Tibial nerve (tissue), 4 donors: ENCODE results near the gene BCAS3. TPM values are rescaled to one million over a fixed set of nuclear protein-coding genes. Genes with fewer than 3 reads are reported as not detected.

Experiments
- DNase-seq, 2 donors: peaks; one replicate each; pipeline ENCODE4 v3.0.0-alpha.2; 2019; ENCODE audit warnings: low spot score in 2 of 2
- H3K27ac ChIP-seq, 4 donors: fragments of 200-600 bp; sonication (generic) in 3 of 4; one replicate each; pipeline ENCODE4 v1.5.1; 2017 to 2019; ENCODE audit warnings: mild to moderate bottlenecking in 1 of 4
- H3K27me3 ChIP-seq, 2 donors: fragments of 200-600 bp; sonication (generic) in 1 of 2; one replicate each; pipeline versions ENCODE4 v1.5.1 to v1.6.0; 2017 to 2019
- H3K36me3 ChIP-seq, 3 donors: fragments of 200-600 bp; sonication (generic); one replicate each; pipeline ENCODE4 v1.5.1; 2018 to 2019
- H3K4me1 ChIP-seq, 4 donors: fragments of 200-600 bp; sonication (generic) in 3 of 4; one replicate each; pipeline ENCODE4 v1.5.1; 2017 to 2019
- H3K4me3 ChIP-seq, 4 donors: fragments of 200-600 bp; sonication (generic) in 3 of 4; one replicate each; pipeline ENCODE4 v1.5.1; 2017 to 2019; ENCODE audit warnings: mild to moderate bottlenecking in 1 of 4, moderate library complexity in 1 of 4
- H3K9me3 ChIP-seq, 4 donors: fragments of 200-600 bp; sonication (generic) in 3 of 4; one replicate each; pipeline ENCODE4 v1.5.1; 2017 to 2019
- CTCF ChIP-seq, 5 experiments: fragments of 200-600 bp in 3 of 5; fragments of 450-650 bp in 2 of 5; sonication (generic) in 3 of 5; IDR thresholded peaks; one replicate each; pipeline ENCODE4 v1.5.1; 2016 to 2019; ENCODE audit warnings: antibody characterized with exemption in 5 of 5, mild to moderate bottlenecking in 3 of 5, moderate library complexity in 2 of 5
- EP300 ChIP-seq, 2 donors: sonication (generic); formaldehyde crosslinking; IDR thresholded peaks; one replicate each; pipeline ENCODE4 v1.6.1; 2017; ENCODE audit warnings: antibody characterized with exemption in 2 of 2, mild to moderate bottlenecking in 1 of 2
- POLR2A ChIP-seq, 2 donors: fragments of 450-650 bp; IDR thresholded peaks; one replicate each; pipeline ENCODE4 v1.6.1; 2017; ENCODE audit warnings: antibody characterized with exemption in 2 of 2, mild to moderate bottlenecking in 2 of 2, moderate library complexity in 2 of 2
- whole genome bisulfite sequencing, 2 donors: methylation state at CpG; one replicate each; pipeline ENCODE4 v1.1.5; 2018; 5-methylcytosine and 5-hydroxymethylcytosine counted together
- total RNA-seq, 4 donors: library from RNA; depleted of rRNA; stranded (reverse); fragments of >200 nt; gene quantifications; one replicate each; pipeline ENCODE4 v1.1.0, GENCODE V29; 2016

Gene BCAS3
- total RNA-seq, 4 donors from 2014 or later: 26.4 to 48.1 (median 44.8) TPM

DNA sequence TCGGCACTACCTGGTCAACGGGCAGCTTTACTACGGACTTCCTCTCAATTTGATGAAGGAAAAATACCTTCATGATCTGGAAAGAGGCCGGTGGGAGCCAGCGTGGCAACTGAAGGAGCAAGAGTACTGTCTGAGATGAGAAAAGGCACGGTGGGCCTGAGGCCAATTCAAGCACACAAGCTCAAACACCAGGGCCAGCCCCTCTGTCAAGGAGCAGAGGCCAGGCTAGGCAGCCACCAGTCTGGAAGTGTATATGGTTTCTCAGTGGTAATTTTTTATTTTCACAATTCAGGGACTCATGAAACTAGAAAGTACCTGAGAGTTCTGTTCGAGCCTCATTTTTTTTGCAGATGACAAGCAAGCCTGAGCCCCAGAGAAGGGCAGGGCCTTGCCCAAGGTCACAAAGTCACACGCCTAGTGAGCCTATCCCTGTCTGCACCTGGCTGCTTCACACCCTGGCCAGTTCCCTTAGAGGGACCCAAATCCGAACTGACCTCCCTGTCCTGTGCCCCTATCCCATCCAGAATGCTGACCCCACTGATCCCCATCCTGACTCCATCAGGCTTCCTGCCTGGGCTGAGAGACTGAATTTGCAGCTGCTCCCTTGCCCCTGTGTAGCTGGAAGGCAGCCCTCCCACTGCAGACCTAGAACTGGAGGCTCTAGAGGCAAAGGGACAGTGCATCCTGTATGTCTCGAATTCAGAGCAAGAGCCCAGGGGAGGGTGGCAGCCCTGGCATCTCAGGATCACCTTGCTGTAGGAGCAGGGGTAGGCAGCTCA is 717.2 kb downstream of the BCAS3 start:
- WGBS, 2 donors: 68 to 69% methylated on average over 10 of the region's 10 CpGs
- Histone ChIP-seq H3K9me3 (no peaks in the 10 kb centered on the region), H3K27me3 (peaks cover 3 to 30% of the 10 kb centered on the region in 2 donors), H3K4me3 (no peak overlapping the region), H3K4me1 (peaks cover 0 to 72% (median 35%) of the 10 kb centered on the region in 4 donors), H3K36me3 (peaks cover 0 to 5% (median 0%) of the 10 kb centered on the region in 3 donors), H3K27ac (peak overlapping the region in 3 of 4 donors; percentile 75 to 98 (median 89))
- DNase-seq: no peak
- TF ChIP-seq EP300 (IDR thresholded peaks at IDR 0.05): no peak
- no peak for TF ChIP-seq CTCF (IDR thresholded peaks at IDR 0.05)
- no peak for TF ChIP-seq POLR2A (IDR thresholded peaks at IDR 0.05)

GRCh38 chr17:61395409-61395982 is 717.8 kb downstream of the BCAS3 start:
- peak overlapping the region in 3 of 4 donors; percentile 89 to 98 (median 96) for H3K27ac ChIP-seq
- peaks cover 0 to 5% (median 0%) of the 10 kb centered on the region in 3 donors for H3K36me3 ChIP-seq
- no peak for TF ChIP-seq POLR2A (IDR thresholded peaks at IDR 0.05)
- H3K4me1 ChIP-seq: peaks cover 0 to 65% (median 31%) of the 10 kb centered on the region in 4 donors
- H3K27me3 ChIP-seq: peaks cover 3 to 32% of the 10 kb centered on the region in 2 donors
- H3K9me3 ChIP-seq: no peaks in the 10 kb centered on the region
- 80 to 83% methylated on average over 31 to 38 of the region's 38 CpGs for WGBS, 2 donors
- DNase-seq: no peak
- H3K4me3 ChIP-seq: peak overlapping the region in 1 of 4 donors; percentile 74

- WGBS, 2 donors: 42 to 45% methylated on average over 12 to 48 of the region's 63 CpGs
- H3K36me3 ChIP-seq: peaks cover 0 to 5% (median 0%) of the 10 kb centered on the region in 3 donors
- TF ChIP-seq EP300 (IDR thresholded peaks at IDR 0.05) (no peak), POLR2A (IDR thresholded peaks at IDR 0.05) (no peak), CTCF (IDR thresholded peaks at IDR 0.05) (no peak)
- DNase-seq: no peak
- H3K27ac ChIP-seq: peak overlapping the region; percentile 57 to 98 (median 92)
- no peaks in the 10 kb centered on the region for H3K9me3 ChIP-seq
- H3K4me3 ChIP-seq: peak overlapping the region; percentile 50 to 88 (median 66)
- H3K27me3 ChIP-seq: peaks cover 3 to 37% of the 10 kb centered on the region in 2 donors
- H3K4me1 ChIP-seq: peaks cover 0 to 67% (median 33%) of the 10 kb centered on the region in 4 donors
Observed at GRCh38 chr17:61395983-61396585, 718.4 kb downstream of the BCAS3 start.

DNA sequence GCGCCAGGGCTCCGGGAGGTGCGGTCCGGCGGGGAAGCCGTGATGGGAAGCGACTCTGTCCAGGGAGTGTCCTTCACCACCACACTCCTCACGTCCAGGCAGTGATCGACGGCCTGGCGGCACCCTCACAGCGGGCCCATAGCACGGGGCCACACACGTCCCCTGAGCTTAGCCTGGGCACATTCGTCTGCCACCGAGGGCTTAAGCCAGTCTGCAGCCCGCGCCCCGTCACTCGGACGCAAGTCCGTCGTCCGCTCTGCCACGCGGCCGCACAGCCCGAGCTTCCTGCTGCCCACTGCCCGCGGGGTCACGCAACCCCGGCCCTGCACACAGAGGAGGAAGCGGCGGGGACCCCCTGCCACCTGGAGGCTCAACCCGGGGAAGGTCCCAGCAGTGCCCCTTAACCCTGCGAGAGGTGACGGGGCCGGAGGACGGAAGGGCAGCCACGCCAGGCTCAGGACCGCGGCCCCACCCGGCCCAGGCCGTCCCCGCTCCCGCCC is 719.0 kb downstream of the BCAS3 start:
- DNase-seq: no peak
- H3K4me1 ChIP-seq: peaks cover 0 to 72% (median 33%) of the 10 kb centered on the region in 4 donors
- 10 to 12% methylated on average over 10 to 31 of the region's 46 CpGs for WGBS, 2 donors
- H3K36me3 ChIP-seq: peaks cover 0 to 5% (median 0%) of the 10 kb centered on the region in 3 donors
- peak overlapping the region; percentile 50 to 88 (median 66) for H3K4me3 ChIP-seq
- peak overlapping the region; percentile 57 to 98 (median 92) for H3K27ac ChIP-seq
- peaks cover 3 to 42% of the 10 kb centered on the region in 2 donors for H3K27me3 ChIP-seq
- no peak for TF ChIP-seq CTCF (IDR thresholded peaks at IDR 0.05)
- TF ChIP-seq EP300 (IDR thresholded peaks at IDR 0.05): no peak
- TF ChIP-seq POLR2A (IDR thresholded peaks at IDR 0.05): no peak
- H3K9me3 ChIP-seq: no peaks in the 10 kb centered on the region

- H3K27me3 ChIP-seq: peaks cover 3 to 48% of the 10 kb centered on the region in 2 donors
- H3K4me3 ChIP-seq: peak overlapping the region; percentile 50 to 88 (median 66)
- WGBS, 2 donors: 4 to 12% methylated on average over 17 to 40 of the region's 67 CpGs
- H3K27ac ChIP-seq: peak overlapping the region; percentile 57 to 98 (median 92)
- no peak for DNase-seq
- H3K36me3 ChIP-seq: no peaks in the 10 kb centered on the region
- H3K9me3 ChIP-seq: no peaks in the 10 kb centered on the region
- peak in 1 of 5 experiments; percentile 19 for TF ChIP-seq CTCF (IDR thresholded peaks at IDR 0.05)
- TF ChIP-seq POLR2A (IDR thresholded peaks at IDR 0.05): no peak
- peaks cover 0 to 79% (median 33%) of the 10 kb centered on the region in 4 donors for H3K4me1 ChIP-seq
Observed at GRCh38 chr17:61397086-61397842, 719.6 kb downstream of the BCAS3 start.
